NCI-H748 (cell line): ENCODE data around the gene ZNF75A.
A peak's percentile ranks its signal among the peaks of the same experiment; 100 is the strongest.
"Not testable (repeated sequence)": the region's sequence is repeated elsewhere in the genome, so short reads cannot be mapped to it uniquely, and the experiment has no call there.

Experiments
- DNase-seq: peaks from one replicate; lab custom pipeline; 2025; ENCODE audit not compliant: unreplicated experiment; lab: John Stamatoyannopoulos, UW

The ZNF75A gene

GRCh38 chr16:3305109-3306068, at the start of gene ZNF75A, which contains the start of gene TIGD7:
Gene ZNF75A, plus strand, starts transcription at chr16:3305497. Its CDS starts 2,932 bp downstream, at chr16:3308429.
Gene TIGD7, minus strand, starts transcription at chr16:3305430. Its CDS starts 4,816 bp downstream, at chr16:3300614.
- DNase-seq = peak; percentile 87

GRCh38 chr16:3256146-3256865, 49.0 kb upstream of the ZNF75A start, which contains the start of gene MEFV:
Gene MEFV, minus strand, starts transcription at chr16:3256633. Its CDS starts 46 bp downstream, at chr16:3256587.
- no peak for DNase-seq

GRCh38 chr16:3256866-3257465, 48.3 kb upstream of the ZNF75A start:
- no peak for DNase-seq

- DNase-seq = no peak
These were observed 45.5 kb upstream of the ZNF75A start for GRCh38 chr16:3259836-3260235.

- DNase-seq = no peak
These were observed 42.8 kb upstream of the ZNF75A start for GRCh38 chr16:3262517-3262916.

- peak; percentile 97 for DNase-seq
These were observed 40.9 kb upstream of the ZNF75A start for GRCh38 chr16:3264137-3265036.

- peak; percentile 58 for DNase-seq
These were observed 38.3 kb upstream of the ZNF75A start for GRCh38 chr16:3266873-3267537.

GRCh38 chr16:3268294-3268693, 37.0 kb upstream of the ZNF75A start:
- DNase-seq = no peak

GRCh38 chr16:3270718-3271117, 34.6 kb upstream of the ZNF75A start:
- not testable (repeated sequence) for DNase-seq

- not testable (repeated sequence) for DNase-seq
These were observed 34.0 kb upstream of the ZNF75A start for GRCh38 chr16:3271281-3271680.

GRCh38 chr16:3274490-3274889, 30.8 kb upstream of the ZNF75A start:
- peak; percentile 53 for DNase-seq

GRCh38 chr16:3274947-3275346, 30.4 kb upstream of the ZNF75A start:
- DNase-seq = no peak

- DNase-seq = no peak
These were observed 28.6 kb upstream of the ZNF75A start for GRCh38 chr16:3276679-3277078.

- no peak for DNase-seq
These were observed 24.0 kb upstream of the ZNF75A start for GRCh38 chr16:3281222-3281820.

- DNase-seq = peak; percentile 87
These were observed 23.1 kb upstream of the ZNF75A start for GRCh38 chr16:3282103-3282729.

GRCh38 chr16:3282730-3283542, 22.4 kb upstream of the ZNF75A start, which contains the start of gene ZNF263:
Gene ZNF263, plus strand, starts transcription at chr16:3283491. Its CDS starts 328 bp downstream, at chr16:3283819.
- DNase-seq = peak; percentile 96

GRCh38 chr16:3283543-3284447, 21.5 kb upstream of the ZNF75A start:
- peak; percentile 31 for DNase-seq
